ENCODE measurements around the gene HRH2.

The HRH2 gene

DNA sequence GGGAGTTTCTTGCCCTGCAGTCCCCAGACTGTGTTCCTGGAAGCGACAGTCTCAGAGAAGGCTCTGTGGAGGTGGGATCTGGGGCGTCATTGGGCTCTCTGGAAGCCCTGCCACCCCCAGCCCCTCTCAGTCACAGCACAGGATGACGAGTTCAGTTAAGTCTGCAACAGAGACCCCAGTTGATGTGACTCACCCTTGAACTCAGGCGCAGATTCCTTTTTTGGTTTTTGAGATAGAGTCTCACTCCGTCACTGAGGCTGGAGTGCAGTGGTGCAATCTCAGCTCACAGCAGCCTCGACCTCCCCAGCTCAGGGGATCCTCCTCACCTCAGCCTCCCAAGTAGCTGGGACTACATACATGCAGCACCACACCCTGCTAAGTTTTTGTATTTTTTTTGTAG, 8.3 kb downstream of the HRH2 start:
- H3K4me3 ChIP-seq (ENCODE audit: low read length), result no peak overlapping the region
- no peak for DNase-seq (ENCODE audit: low read depth)
- TF ChIP-seq, protein P1, sequence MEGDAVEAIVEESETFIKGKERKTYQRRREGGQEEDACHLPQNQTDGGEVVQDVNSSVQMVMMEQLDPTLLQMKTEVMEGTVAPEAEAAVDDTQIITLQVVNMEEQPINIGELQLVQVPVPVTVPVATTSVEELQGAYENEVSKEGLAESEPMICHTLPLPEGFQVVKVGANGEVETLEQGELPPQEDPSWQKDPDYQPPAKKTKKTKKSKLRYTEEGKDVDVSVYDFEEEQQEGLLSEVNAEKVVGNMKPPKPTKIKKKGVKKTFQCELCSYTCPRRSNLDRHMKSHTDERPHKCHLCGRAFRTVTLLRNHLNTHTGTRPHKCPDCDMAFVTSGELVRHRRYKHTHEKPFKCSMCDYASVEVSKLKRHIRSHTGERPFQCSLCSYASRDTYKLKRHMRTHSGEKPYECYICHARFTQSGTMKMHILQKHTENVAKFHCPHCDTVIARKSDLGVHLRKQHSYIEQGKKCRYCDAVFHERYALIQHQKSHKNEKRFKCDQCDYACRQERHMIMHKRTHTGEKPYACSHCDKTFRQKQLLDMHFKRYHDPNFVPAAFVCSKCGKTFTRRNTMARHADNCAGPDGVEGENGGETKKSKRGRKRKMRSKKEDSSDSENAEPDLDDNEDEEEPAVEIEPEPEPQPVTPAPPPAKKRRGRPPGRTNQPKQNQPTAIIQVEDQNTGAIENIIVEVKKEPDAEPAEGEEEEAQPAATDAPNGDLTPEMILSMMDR (conservative IDR thresholded peaks at IDR 0.05; ENCODE audit: low read depth, low read length), result no peak

DNA sequence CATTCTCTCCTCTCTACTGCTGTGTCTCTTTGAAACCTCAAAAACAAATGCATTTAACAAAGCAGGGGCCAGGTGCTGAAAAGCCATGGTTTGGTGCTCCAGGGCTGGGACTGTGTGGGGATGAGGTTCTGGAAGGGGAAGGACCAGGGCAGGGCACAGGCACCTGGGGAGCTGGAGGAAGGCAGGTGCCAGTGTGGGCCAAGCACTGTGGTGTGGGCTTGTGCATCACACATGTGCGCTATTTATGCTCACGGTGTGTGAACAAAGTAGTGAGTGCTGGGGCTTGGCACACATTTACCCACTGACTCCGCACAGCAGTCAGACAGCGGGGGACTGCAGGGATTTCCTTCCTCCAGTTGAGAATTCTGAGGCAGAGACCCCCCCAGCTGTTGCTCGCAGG, 10.1 kb downstream of the HRH2 start:
- no peak overlapping the region for H3K4me3 ChIP-seq (ENCODE audit: low read length)
- DNase-seq (ENCODE audit: low read depth), result no peak
- TF ChIP-seq, protein P1 (conservative IDR thresholded peaks at IDR 0.05; ENCODE audit: low read depth, low read length), result no peak

DNA sequence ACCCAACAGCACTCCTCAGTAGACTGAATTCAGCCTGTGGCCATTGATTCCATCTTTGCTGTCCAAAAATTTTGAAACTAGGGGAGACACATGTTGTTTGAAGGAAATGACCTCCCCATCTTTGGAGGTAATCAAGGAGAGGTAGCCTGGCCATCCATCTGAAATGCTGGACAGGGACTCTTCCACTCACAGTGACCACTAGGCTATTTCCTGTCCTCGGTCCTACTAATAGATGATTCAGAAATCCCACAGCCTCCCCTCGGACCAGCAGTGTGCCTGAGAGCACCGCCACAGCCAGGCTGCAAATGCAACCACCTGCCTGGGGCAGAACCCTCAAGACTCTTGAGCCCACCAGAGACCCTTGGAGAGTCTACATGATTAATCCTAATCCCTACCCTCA, 12.5 kb downstream of the HRH2 start:
- TF ChIP-seq, protein P1 (conservative IDR thresholded peaks at IDR 0.05; ENCODE audit: low read depth, low read length), result no peak
- H3K4me3 ChIP-seq (ENCODE audit: low read length), result no peak overlapping the region
- DNase-seq (ENCODE audit: low read depth), result no peak

DNA sequence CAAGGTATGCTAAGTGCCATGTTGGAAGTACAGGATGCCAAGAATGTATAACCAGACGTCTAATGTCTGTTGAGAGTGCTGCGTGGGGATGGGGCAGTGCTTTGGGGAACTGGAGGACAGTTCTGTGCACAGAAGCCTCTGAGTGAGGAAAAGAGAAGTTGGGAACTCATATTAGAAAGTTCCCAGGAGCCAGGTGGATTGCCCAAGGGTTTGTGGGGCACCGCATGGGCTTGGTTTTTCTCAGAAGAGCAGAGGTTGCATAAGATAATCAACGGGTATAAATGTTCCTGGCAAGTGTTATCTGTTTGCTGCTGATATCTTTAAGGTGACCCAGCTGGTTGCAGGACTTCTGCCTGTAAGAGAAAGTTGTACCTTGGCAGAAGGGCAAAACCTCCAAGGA, 13.1 kb downstream of the HRH2 start:
- DNase-seq (ENCODE audit: low read depth), result no peak
- no peak overlapping the region for H3K4me3 ChIP-seq (ENCODE audit: low read length)
- TF ChIP-seq, protein P1 (conservative IDR thresholded peaks at IDR 0.05; ENCODE audit: low read depth, low read length), result no peak

DNA sequence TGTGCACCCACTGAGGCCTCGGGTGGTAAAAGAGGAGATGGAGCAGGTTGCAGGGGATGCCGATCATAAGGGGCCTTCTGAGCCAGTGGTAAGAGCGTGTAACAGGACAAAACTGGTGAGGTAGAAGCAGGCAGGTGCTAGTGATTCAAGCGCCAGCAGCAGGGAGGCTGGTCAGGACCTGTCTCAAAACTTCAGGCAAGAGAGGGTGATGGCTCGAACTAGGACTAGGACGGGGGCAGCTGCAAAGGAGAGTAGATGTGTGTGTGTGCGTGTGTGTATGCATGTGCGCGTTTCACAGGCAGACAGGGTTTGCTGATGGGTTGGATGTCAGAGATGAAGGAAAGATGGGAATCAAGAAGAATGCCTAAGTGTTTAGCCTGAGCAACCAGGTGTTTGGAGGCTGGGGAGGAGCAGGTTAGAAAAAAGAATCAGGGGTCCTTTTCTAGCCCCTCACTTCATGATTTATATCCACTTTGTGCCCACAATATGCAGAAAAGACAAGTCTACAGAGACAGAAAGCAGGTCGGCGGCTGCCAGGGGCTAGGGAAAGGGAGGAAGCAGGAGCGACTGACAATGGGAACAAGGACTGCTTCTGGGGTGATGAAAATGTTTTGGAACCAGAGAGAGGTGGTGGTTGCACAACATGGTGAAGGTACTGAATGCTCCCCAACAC, 15.2 kb downstream of the HRH2 start:
- TF ChIP-seq, protein P1 (conservative IDR thresholded peaks at IDR 0.05; ENCODE audit: low read depth, low read length), result no peak
- no peak overlapping the region for H3K4me3 ChIP-seq (ENCODE audit: low read length)
- no peak for DNase-seq (ENCODE audit: low read depth)

DNA sequence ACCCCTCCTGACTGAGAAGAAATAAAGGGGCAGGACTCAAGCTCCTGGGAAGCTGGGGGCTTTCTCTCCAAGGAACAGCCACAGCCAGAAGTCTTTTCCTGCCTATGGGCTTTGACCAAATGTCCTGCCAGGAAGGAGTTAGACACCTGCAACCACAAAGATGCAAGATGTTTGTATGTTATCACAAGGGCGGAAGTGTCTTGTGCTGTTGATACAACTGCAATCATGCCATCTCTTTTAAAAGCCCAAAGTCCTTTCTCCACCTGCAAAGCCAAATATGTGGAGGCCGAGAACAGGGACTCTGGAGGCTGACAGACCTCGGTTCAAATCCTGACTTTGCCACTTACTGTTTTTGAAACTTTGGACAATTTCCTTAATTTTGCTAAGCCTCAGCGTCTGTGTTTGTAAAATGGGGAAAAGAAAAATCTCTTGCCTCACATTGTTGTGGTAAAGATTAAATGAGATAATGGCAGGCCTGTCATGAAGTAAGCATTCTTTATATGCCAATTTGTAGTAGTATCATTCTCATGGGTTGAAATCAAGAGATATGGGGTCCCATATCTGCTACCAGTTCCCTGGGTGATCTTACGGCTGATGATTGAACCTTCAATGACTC, 17.0 kb downstream of the HRH2 start:
- TF ChIP-seq, protein P1 (conservative IDR thresholded peaks at IDR 0.05; ENCODE audit: low read depth, low read length), result no peak
- DNase-seq (ENCODE audit: low read depth), result no peak
- H3K4me3 ChIP-seq (ENCODE audit: low read length), result no peak overlapping the region

DNA sequence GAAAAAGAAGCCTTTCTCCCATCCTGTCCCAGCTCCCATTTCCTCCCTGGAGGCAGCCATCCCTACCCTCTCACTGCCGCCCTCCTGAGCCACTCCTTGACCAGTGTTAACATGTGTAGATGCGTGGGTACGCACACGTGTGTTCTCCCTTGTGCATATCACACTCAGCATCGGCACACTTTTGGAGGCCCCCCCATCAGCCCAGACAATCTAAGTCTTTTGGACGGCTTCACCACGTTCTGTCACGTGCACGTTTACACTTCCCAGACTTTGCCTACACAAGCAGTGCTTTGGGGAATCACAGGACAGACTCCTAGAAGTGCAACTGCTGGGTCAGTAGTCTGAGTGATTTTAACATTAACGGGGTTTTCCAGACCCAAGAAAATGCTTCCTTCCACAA, 18.0 kb downstream of the HRH2 start:
- no peak for DNase-seq (ENCODE audit: low read depth)
- TF ChIP-seq, protein P1 (conservative IDR thresholded peaks at IDR 0.05; ENCODE audit: low read depth, low read length), result no peak
- H3K4me3 ChIP-seq (ENCODE audit: low read length), result no peak overlapping the region

Data from retinal pigment epithelial cell (primary cell).